Stimulated activated CD4-positive, alpha-beta T cell treated with anti-CD3 and anti-CD28 coated beads, Interleukin-12 subunit alpha, Interleukin-12 subunit beta, amount 100 ng/mL, for 24 hours (primary cell): Measurements from ENCODE around the gene SPRED3.

Experiments
- DNase-seq, 2 experiments: peaks; one replicate each; pipeline ENCODE4 v3.0.0-alpha.2; 2020; ENCODE audit warnings: low read depth in 2 of 2

SPRED3 gene

DNA sequence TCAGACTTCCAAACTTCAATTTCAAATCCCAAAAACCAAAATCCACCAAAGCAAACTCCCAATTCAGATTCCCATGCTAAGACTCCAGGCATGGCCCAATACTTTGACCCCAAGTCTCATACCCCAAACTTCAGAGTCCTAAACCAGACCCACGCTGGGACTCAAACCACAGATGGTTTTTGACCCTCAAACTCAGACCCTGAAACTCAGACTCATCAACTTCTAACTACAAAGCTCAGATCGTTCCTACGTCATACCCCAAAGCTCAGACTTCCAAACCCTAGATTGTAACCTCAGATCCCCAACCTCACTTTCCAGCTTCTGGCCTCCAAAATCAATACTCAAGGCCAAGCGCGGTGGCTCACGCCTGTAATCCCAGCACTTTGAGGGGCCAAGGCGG is 56.9 kb downstream of the SPRED3 start:
- no peak for DNase-seq

DNA sequence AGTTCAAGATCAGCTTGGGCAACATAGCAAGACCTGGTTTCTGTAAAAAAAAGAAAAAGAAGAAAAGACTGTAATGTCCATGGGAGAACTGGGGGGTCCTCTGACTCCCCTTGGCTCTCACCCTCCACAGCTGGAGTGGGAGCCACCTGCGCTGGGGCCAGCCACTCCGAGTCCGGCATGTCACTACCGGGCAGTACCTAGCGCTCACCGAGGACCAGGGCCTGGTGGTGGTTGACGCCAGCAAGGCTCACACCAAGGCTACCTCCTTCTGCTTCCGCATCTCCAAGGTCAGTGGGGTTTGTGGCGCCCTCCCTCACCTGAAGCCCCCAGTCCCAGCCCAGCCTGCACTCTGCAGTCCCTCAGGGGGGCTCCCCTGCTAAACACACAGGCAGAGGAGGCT is 59.7 kb downstream of the SPRED3 start:
- DNase-seq, result no peak
